Activated B cell treated with CpG ODN at 0.5 μM for 24 hours (primary cell): Measurements from ENCODE around the gene MICU1. TPM values are rescaled to one million over a fixed set of nuclear protein-coding genes. Genes with fewer than 3 reads are reported as not detected.
A peak's percentile ranks its signal among the peaks of the same experiment; 100 is the strongest.

Experiments
- ATAC-seq: fragments of 200-7000 bp; cut with Tn5 transposase; one replicate; pipeline ENCODE4 v1.10.0; 2021; ENCODE audit warnings: low read depth, mild to moderate bottlenecking, moderate library complexity
- CTCF ChIA-PET: fragments of 350-600 bp; sonication (Branson Sonifier 250); formaldehyde crosslinking; loops from one replicate; lab custom pipeline; 2021; ENCODE audit warnings: antibody characterized with exemption; lab: Charles Lee
- POLR2A ChIA-PET: fragments of 350-600 bp; sonication (Branson Sonifier 250); formaldehyde crosslinking; loops from one replicate; lab custom pipeline; 2021; ENCODE audit warnings: antibody characterized with exemption; lab: Charles Lee
- DNase-seq: peaks from one replicate; pipeline ENCODE4 v3.0.0; 2022
- H3K27ac Mint-ChIP-seq: one replicate; pipeline ENCODE4 v1.8.0; 2020; ENCODE audit warnings: mixed read lengths
- H3K27me3 Mint-ChIP-seq: one replicate; pipeline ENCODE4 v1.8.0; 2021; ENCODE audit warnings: mixed read lengths
- H3K36me3 Mint-ChIP-seq: one replicate; pipeline ENCODE4 v1.8.0; 2021; ENCODE audit warnings: low read depth, mixed read lengths
- H3K4me1 Mint-ChIP-seq: one replicate; pipeline ENCODE4 v1.8.0; 2021; ENCODE audit warnings: mixed read lengths
- H3K4me3 Mint-ChIP-seq: one replicate; pipeline ENCODE4 v1.8.0; 2020; ENCODE audit warnings: mild to moderate bottlenecking, mixed read lengths
- H3K9me3 Mint-ChIP-seq: one replicate; pipeline ENCODE4 v1.8.0; 2020; ENCODE audit warnings: mixed read lengths
- CTCF ChIP-seq: fragments of 200-600 bp; IDR thresholded peaks from one replicate; pipeline ENCODE4 v1.8.0; 2022; ENCODE audit warnings: antibody characterized with exemption, mild to moderate bottlenecking
- intact Hi-C: fragments of 100-400 bp; cut with micrococcal nuclease; formaldehyde crosslinking; loops from one replicate; pipeline ENCODE4 v1.15.1; 2024
- total RNA-seq: library from RNA; stranded (reverse); gene quantifications from 2 replicates; pipeline ENCODE4 v1.2.3, GENCODE V29; 2022

MICU1 gene
- total RNA-seq, 1 donor from 2014 or later, result 27.4 TPM

DNA sequence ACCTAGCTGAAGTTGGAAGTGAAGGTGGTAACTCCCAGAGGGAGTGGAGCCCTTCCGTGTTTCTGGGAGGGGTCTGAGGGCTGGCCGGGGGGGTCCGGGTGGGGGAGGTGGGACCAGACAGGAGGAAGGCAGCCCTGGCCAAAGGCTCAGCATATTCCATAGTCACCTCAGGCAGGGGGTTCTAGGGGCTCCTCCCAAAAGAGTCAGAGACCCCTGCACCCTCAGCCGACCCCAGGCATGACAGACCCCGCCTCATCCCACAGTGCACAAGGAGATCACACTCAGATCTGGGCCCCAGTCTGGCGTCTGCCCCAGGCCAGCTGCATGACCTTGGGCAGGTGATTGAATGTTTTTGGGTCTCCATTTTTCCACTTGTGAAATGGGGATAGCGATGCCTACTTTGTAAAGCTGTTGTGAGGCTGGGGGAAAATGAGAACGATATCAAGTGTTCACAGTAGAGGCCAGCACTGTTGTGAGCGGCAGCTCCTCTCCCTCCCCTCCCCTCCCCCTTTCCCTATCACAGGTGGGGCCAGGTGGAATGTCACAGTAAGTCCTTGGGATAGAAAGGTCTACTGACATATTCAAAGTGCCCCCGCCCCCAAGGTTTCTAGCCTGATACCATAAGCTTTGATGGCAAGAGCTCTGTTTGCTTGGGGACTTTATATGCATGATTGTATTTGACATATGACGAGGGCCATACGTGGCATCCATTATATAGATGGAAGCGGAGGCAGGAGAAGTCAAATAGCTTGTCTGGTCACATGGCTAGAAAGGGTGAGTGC lies 304.4 kb downstream of the MICU1 start:
- POLR2A ChIA-PET, result interaction anchor here (0.6 to 35.9 kb wide), 28 partner anchors 10 to 1005 kb away, joined by 3 to 1996 read pairs (median 10); partner anchors contain the start of genes ANAPC16, ASCC1, DDIT4 and DNAJB12
- H3K4me1 Mint-ChIP-seq, result peaks cover 82% of the 10 kb centered on the region
- ATAC-seq, result no peak
- intact Hi-C loops, result no loop called here
- TF ChIP-seq CTCF, result no peak
- H3K9me3 Mint-ChIP-seq, result no peaks in the 10 kb centered on the region
- peak overlapping the region; percentile 98 for H3K27ac Mint-ChIP-seq
- no peaks in the 10 kb centered on the region for H3K36me3 Mint-ChIP-seq
- H3K27me3 Mint-ChIP-seq, result no peaks in the 10 kb centered on the region
- H3K4me3 Mint-ChIP-seq, result peak overlapping the region; percentile 81
- CTCF ChIA-PET, result interaction anchor here (0.8 to 4.5 kb wide), 15 partner anchors 9 to 234 kb away, joined by 3 to 33 read pairs (median 6); partner anchors contain the start of gene DDIT4
- DNase-seq, result no peak

DNA sequence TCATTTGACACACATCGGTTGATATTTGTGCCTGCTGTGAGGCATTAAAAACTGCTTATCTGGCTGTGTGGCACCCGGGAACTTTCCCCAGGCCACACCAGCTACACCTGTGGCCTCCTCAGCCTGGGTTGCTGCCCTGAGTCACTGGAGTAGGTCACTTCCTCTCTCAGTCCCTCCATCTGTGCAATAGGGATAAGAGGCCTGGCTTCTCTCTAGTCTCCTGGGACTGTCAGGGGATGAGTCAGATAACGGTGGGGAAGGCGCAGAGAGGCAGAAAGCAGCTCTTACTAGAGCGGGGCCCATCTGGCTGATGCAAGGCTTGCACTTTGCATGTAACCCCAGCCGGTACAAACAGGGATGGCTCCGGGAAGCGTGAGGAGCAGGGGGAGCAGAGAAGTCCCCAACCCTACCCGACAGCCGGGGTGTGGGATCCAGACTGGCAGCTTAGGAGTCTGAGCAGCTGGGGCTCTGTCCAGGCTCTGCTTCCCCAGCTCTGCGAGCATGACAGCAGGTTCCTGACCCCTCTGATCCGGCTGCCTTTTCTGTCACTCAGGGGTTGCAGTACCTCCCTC lies 305.1 kb downstream of the MICU1 start:
- intact Hi-C loops, result loop anchor here (1.0 kb wide), 7 partner anchors 12 to 102 kb away; partner anchors contain the start of gene DDIT4
- TF ChIP-seq CTCF, result no peak

GRCh38 chr10:72319416-72320254 lies 306.2 kb downstream of the MICU1 start:
- intact Hi-C loops, result loop anchor here (1.0 kb wide), 7 partner anchors 11 to 101 kb away; partner anchors contain the start of gene DDIT4
- ChIA-PET CTCF (interaction anchor here (0.6 to 4.5 kb wide), 9 partner anchors 8 to 194 kb away, joined by 3 to 33 read pairs (median 7); partner anchors contain the start of genes ANAPC16, ASCC1 and DDIT4), POLR2A (interaction anchor here (0.6 to 35.9 kb wide), 26 partner anchors 8 to 547 kb away, joined by 3 to 1996 read pairs (median 11); partner anchors contain the start of genes ANAPC16, ASCC1, DDIT4 and SPOCK2)
- ATAC-seq (peak; percentile 52), DNase-seq (peak; percentile 87)
- H3K9me3 Mint-ChIP-seq, result no peaks in the 10 kb centered on the region
- H3K4me3 Mint-ChIP-seq, result peak overlapping the region; percentile 81
- H3K36me3 Mint-ChIP-seq, result no peaks in the 10 kb centered on the region
- TF ChIP-seq CTCF, result no peak
- peak overlapping the region; percentile 98 for H3K27ac Mint-ChIP-seq
- peaks cover 86% of the 10 kb centered on the region for H3K4me1 Mint-ChIP-seq
- no peaks in the 10 kb centered on the region for H3K27me3 Mint-ChIP-seq

More for the DNA sequence above, 305.1 kb downstream of the MICU1 start:
- DNase-seq (peak; percentile 73), ATAC-seq (peak; percentile 71)
- Mint-ChIP-seq H3K36me3 (no peaks in the 10 kb centered on the region), H3K27ac (peak overlapping the region; percentile 98), H3K9me3 (no peaks in the 10 kb centered on the region), H3K4me3 (peak overlapping the region; percentile 81), H3K4me1 (peaks cover 88% of the 10 kb centered on the region), H3K27me3 (no peaks in the 10 kb centered on the region)
- ChIA-PET CTCF (interaction anchor here (0.8 to 4.5 kb wide), 15 partner anchors 9 to 233 kb away, joined by 3 to 33 read pairs (median 6); partner anchors contain the start of gene DDIT4), POLR2A (interaction anchor here (0.6 to 35.9 kb wide), 30 partner anchors 9 to 1004 kb away, joined by 3 to 1996 read pairs (median 10); partner anchors contain the start of genes ANAPC16, ASCC1, DDIT4 and DNAJB12)

DNA sequence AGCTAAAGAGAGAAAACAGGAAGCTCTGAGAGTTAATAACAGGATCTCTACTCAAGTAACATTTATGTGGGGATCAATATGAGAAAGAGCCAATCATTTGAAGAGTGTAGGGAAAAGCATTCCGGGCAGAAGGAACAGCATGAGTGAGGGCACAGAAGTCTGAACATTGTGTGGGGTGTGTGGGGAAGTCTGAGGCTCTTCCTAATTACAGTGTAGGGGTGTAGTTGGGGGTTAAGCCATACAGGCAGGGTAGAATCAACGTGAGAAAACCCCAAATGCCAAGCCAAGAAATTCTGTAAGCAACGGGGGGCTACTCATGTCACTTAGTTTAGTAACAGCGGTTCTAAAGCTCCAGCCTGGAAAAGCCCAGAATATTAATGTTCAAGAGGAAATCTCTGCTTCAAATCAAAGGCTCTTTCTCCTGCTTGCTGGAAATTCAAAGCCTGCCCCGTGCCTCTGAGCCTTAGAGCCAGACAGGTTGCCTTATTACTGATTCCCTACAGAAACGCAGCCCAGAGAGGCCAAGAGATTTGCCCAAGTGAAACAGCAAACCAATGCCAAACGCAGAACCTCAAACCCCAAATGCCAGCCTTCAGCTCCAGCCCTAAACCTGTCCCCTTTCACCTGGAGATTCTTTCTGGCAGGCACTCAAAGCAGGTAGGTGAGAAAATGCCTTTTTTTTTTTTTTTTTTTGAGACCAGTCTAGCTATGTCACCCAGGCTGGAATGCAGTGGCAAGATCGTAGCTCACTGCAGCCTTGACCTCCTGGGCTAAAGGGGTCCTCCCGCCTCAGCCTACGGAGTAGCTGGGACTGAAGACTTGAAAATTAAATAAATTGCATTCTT lies 307.2 kb downstream of the MICU1 start:
- DNase-seq (no peak), ATAC-seq (no peak)
- intact Hi-C loops, result no loop called here
- POLR2A ChIA-PET, result interaction anchor here (0.6 to 35.9 kb wide), 20 partner anchors 7 to 1177 kb away, joined by 3 to 1996 read pairs (median 24); partner anchors contain the start of genes ANAPC16, ASCC1, DDIT4 and PPP3CB
- Mint-ChIP-seq H3K9me3 (no peaks in the 10 kb centered on the region), H3K36me3 (no peaks in the 10 kb centered on the region), H3K4me1 (peaks cover 77% of the 10 kb centered on the region), H3K27me3 (no peaks in the 10 kb centered on the region), H3K4me3 (peak overlapping the region; percentile 78), H3K27ac (peak overlapping the region; percentile 92)
- CTCF ChIA-PET, result interaction anchor here (1.0 to 4.5 kb wide), 5 partner anchors 10 to 103 kb away, joined by 3 to 33 read pairs (median 33); partner anchors contain the start of genes ANAPC16, ASCC1 and DDIT4
- TF ChIP-seq CTCF, result no peak
